K562 (cell line): ENCODE results near the gene MTHFR. TPM values are rescaled to one million over a fixed set of nuclear protein-coding genes. Genes with fewer than 3 reads are reported as not detected.

Source experiments
- ATAC-seq: fragments of 200-7000 bp; cut with Tn5 transposase; 3 replicates; pipeline ENCODE4 v1.9.1; 2020; ENCODE audit warnings: moderate library complexity
- BruUV-seq: library from RNA; stranded (reverse); fragments of 400-500 nt; replicated peaks from 2 replicates; lab custom pipeline; 2021; lab: Mats Ljungman, UMichigan
- CTCF ChIA-PET: fragments of 300-600 bp; formaldehyde crosslinking; extraction: SDS; loops from one replicate; lab custom pipeline; 2021; ENCODE audit warnings: low intra/inter-chr PET ratio; lab: Yijun Ruan, JAX
- POLR2A ChIA-PET: fragments of 300-600, 350-650 bp; sonication (Branson Sonifier 250); formaldehyde crosslinking; extraction: SDS; loops from one replicate; lab custom pipeline; 2021; ENCODE audit warnings: antibody characterized with exemption, inconsistent platforms; lab: Yijun Ruan, JAX
- DNase-seq, 4 experiments: peaks; one replicate each; pipeline versions ENCODE4 v3.0.0 to v3.0.0-alpha.2; 2011 to 2018; ENCODE audit warnings: low spot score in 3 of 4, mixed read lengths in 3 of 4; ENCODE audit errors: extremely low read depth in 1 of 4
- FAIRE-seq: peaks from 2 replicates; lab custom pipeline; 2011; peaks lifted over from hg19 to GRCh38; lab: Jason Lieb, UNC
- H2AFZ ChIP-seq: 2 replicates; pipeline ENCODE4 v1.6.0; 2011; ENCODE audit warnings: low read depth, low read length, control low read depth, inconsistent platforms
- H3K27ac ChIP-seq: fragments of 200-600 bp; 3 replicates; pipeline ENCODE4 v1.8.0; 2011; ENCODE audit warnings: low read depth, mild to moderate bottlenecking, control low read depth, inconsistent platforms, low read length, moderate library complexity, mixed read lengths; ENCODE audit errors: extremely low read depth
- H3K27me3 ChIP-seq, 2 experiments: fragments of 300-600 bp in 1 of 2; 2 replicates in 1 of 2; 3 replicates in 1 of 2; pipeline versions ENCODE4 v1.6.0 to v1.8.0; 2011; ENCODE audit warnings: inconsistent platforms in 2 of 2, low read length in 2 of 2, mild to moderate bottlenecking in 1 of 2, mixed read lengths in 1 of 2, moderate library complexity in 1 of 2; ENCODE audit not compliant: control insufficient read depth in 2 of 2, insufficient read depth in 2 of 2
- H3K36me3 ChIP-seq: fragments of 300-600 bp; 3 replicates; pipeline ENCODE4 v1.8.0; 2011; ENCODE audit warnings: mild to moderate bottlenecking, low read length, inconsistent platforms; ENCODE audit not compliant: control insufficient read depth, insufficient read depth
- H3K4me1 ChIP-seq, 2 experiments: fragments of 200-600 bp in 1 of 2; replicated peaks in 1 of 2; 2 replicates in 1 of 2; 3 replicates in 1 of 2; pipeline versions ENCODE4 v1.5.1 to v1.8.0; 2011; ENCODE audit warnings: inconsistent platforms in 2 of 2, low read length in 2 of 2, mild to moderate bottlenecking in 1 of 2, mixed read lengths in 1 of 2, moderate library complexity in 1 of 2; ENCODE audit not compliant: control insufficient read depth in 2 of 2, insufficient read depth in 2 of 2
- H3K4me2 ChIP-seq: 2 replicates; pipeline ENCODE4 v1.6.1; 2011; ENCODE audit warnings: low read length, control low read depth, inconsistent platforms, mixed read lengths; ENCODE audit not compliant: insufficient read depth
- H3K4me3 ChIP-seq: fragments of 200-600 bp; sonication (generic), shearing (Covaris generic); 2 replicates; pipeline ENCODE4 v1.5.1; 2016; ENCODE audit warnings: control low read depth, inconsistent platforms
- H3K79me2 ChIP-seq: fragments of 200-600 bp; 3 replicates; pipeline ENCODE4 v1.8.0; 2011; ENCODE audit warnings: low read length, inconsistent platforms; ENCODE audit not compliant: control insufficient read depth, insufficient read depth
- H3K9ac ChIP-seq, 2 experiments: 2 replicates each; pipeline versions ENCODE4 v1.6.0 to v1.6.1; 2011; ENCODE audit warnings: low read depth in 2 of 2, low read length in 2 of 2, control low read depth in 1 of 2, inconsistent platforms in 1 of 2, mild to moderate bottlenecking in 1 of 2, mixed read lengths in 1 of 2; ENCODE audit not compliant: insufficient read depth in 1 of 2
- H3K9me1 ChIP-seq: one replicate; pipeline ENCODE4 v1.6.0; 2011; ENCODE audit warnings: inconsistent platforms, mild to moderate bottlenecking, low read length, moderate library complexity; ENCODE audit not compliant: control insufficient read depth, insufficient read depth
- H3K9me3 ChIP-seq: replicated peaks from 2 replicates; pipeline ENCODE4 v1.5.1; 2011; ENCODE audit warnings: low read depth, low read length, inconsistent platforms; ENCODE audit not compliant: control insufficient read depth, insufficient read depth
- H4K20me1 ChIP-seq: replicated peaks from 2 replicates; pipeline ENCODE4 v1.6.1; 2011; ENCODE audit warnings: low read length, inconsistent platforms, mixed read lengths; ENCODE audit not compliant: control insufficient read depth, insufficient read depth
- EP300 ChIP-seq: IDR thresholded peaks from 2 replicates; pipeline ENCODE4 v1.6.1; 2012; ENCODE audit warnings: low read length, improper control_type of control experiment
- ETV1 ChIP-seq: fragments of 450-650 bp; conservative IDR thresholded peaks from 2 replicates; pipeline ENCODE4 v1.6.1; 2016; ENCODE audit warnings: missing genetic modification characterization, control low read depth, low read depth, missing compliant biosample characterization
- GABPB1 ChIP-seq: sonication (generic); formaldehyde crosslinking; IDR thresholded peaks from 2 replicates; pipeline ENCODE4 v1.8.0; 2022; ENCODE audit warnings: mild to moderate bottlenecking, missing genetic modification reagents
- HNRNPH1 ChIP-seq: fragments of 200-400 bp; formaldehyde crosslinking; optimal IDR thresholded peaks from 2 replicates; pipeline ENCODE3; 2017; ENCODE audit warnings: low read depth, mild to moderate bottlenecking, low read length, moderate library complexity
- JUND ChIP-seq, 2 experiments: IDR thresholded peaks; 2 replicates in 1 of 2; 3 replicates in 1 of 2; pipeline ENCODE4 v1.6.1; 2011; ENCODE audit warnings: borderline replicate concordance in 2 of 2, low read depth in 2 of 2, low read length in 2 of 2, improper control_type of control experiment in 1 of 2, missing biosample characterization in 1 of 2, missing genetic modification characterization in 1 of 2, missing genetic modification reagents in 1 of 2
- NFYB ChIP-seq: IDR thresholded peaks from 2 replicates; pipeline ENCODE4 v1.6.1; 2011; ENCODE audit warnings: mild to moderate bottlenecking, moderate library complexity; ENCODE audit not compliant: insufficient read length; ENCODE audit errors: extremely low read depth
- NR2C1 ChIP-seq, 2 experiments: fragments of 450-650 bp; IDR thresholded peaks; 2 replicates each; pipeline ENCODE4 v1.6.1; 2017; ENCODE audit warnings: mild to moderate bottlenecking in 2 of 2, antibody characterized with exemption in 1 of 2, inconsistent platforms in 1 of 2, missing compliant biosample characterization in 1 of 2, missing genetic modification characterization in 1 of 2
- NR2C2 ChIP-seq, 2 experiments: fragments of 200-800 bp in 1 of 2; sonication (Bioruptor generic) in 1 of 2; sonication (generic) in 1 of 2; formaldehyde crosslinking in 1 of 2; IDR thresholded peaks; 2 replicates each; pipeline versions ENCODE4 v1.6.1 to v1.8.0; 2016 to 2022; ENCODE audit warnings: mild to moderate bottlenecking in 1 of 2, missing compliant biosample characterization in 1 of 2, missing genetic modification characterization in 1 of 2, missing genetic modification reagents in 1 of 2
- NR3C1 ChIP-seq: sonication (generic); formaldehyde crosslinking; IDR thresholded peaks from 2 replicates; pipeline ENCODE4 v1.8.1; 2022; ENCODE audit warnings: missing genetic modification reagents
- SP2 ChIP-seq: IDR thresholded peaks from 2 replicates; pipeline ENCODE4 v1.6.1; 2011; ENCODE audit warnings: mild to moderate bottlenecking, low read depth, low read length, moderate library complexity; ENCODE audit not compliant: poor library complexity, severe bottlenecking; ENCODE audit errors: extremely low read depth
- ZFX ChIP-seq: sonication (generic); formaldehyde crosslinking; IDR thresholded peaks from 2 replicates; pipeline ENCODE4 v1.8.0; 2022; ENCODE audit warnings: mild to moderate bottlenecking, missing genetic modification reagents, moderate library complexity
- ZNF354B ChIP-seq: fragments of 250-450 bp; sonication (Bioruptor Pico); IDR thresholded peaks from 2 replicates; pipeline ENCODE4 v1.4.0; 2020
- ZNF707 ChIP-seq: fragments of 250-450 bp; sonication (Bioruptor Pico); conservative IDR thresholded peaks from 2 replicates; pipeline ENCODE4 v1.8.0; 2022; ENCODE audit warnings: inconsistent platforms, mild to moderate bottlenecking, moderate library complexity
- WGBS: fragments of 100-300 bp; shearing (Covaris generic); methylation state at CpG from one replicate; pipeline ENCODE4 v1.1.6; 2016; ENCODE audit warnings: low coverage, mixed read lengths; ENCODE audit not compliant: insufficient coverage; ENCODE audit errors: missing lambda C conversion rate; 5-methylcytosine and 5-hydroxymethylcytosine counted together
- in situ Hi-C: fragments of 300-500 bp; cut with MboI; formaldehyde crosslinking; loops from 4 replicates; pipeline ENCODE4 v1.15.0; 2018; ENCODE audit warnings: inconsistent platforms, mixed read lengths
- intact Hi-C: fragments of 100-400 bp; cut with micrococcal nuclease; formaldehyde crosslinking; loops from 2 replicates; pipeline ENCODE4 v1.14.2; 2022
- polyA plus RNA-seq, 8 experiments: library from polyadenylated mRNA; depleted of rRNA in 4 of 8; stranded (reverse) in 5 of 8; unstranded in 3 of 8; fragments of >200 nt; fragmentation: Nextera tagmentation in 2 of 8; fragmentation: Illumina TruSeq in 1 of 8; extraction: Ambion mirVana in 2 of 8; extraction: Trizol in 1 of 8; gene quantifications; 2 replicates each; pipeline versions ENCODE4 v1.2.1 to v1.2.3, GENCODE V29; 2011 to 2014; ENCODE audit warnings: inconsistent platforms in 1 of 8, missing spikeins in 1 of 8
- total RNA-seq, 7 experiments: library from RNA; depleted of rRNA in 6 of 7; stranded (reverse); fragments of >200 nt in 6 of 7; fragmentation: Illumina TruSeq in 2 of 7; extraction: Trizol in 2 of 7; gene quantifications; 2 replicates each; pipeline versions ENCODE4 v1.2.1 to v1.2.3, GENCODE V29; 2011 to 2021; ENCODE audit warnings: low replicate concordance in 1 of 7
- TF ChIP-seq, protein P1 (sequence below), 2 experiments: fragments of 450-650 bp in 1 of 2; sonication (generic) in 1 of 2; formaldehyde crosslinking in 1 of 2; IDR thresholded peaks in 1 of 2; conservative IDR thresholded peaks in 1 of 2; 2 replicates each; pipeline versions ENCODE4 v1.6.1 to v1.8.1; 2016 to 2023; ENCODE audit warnings: mild to moderate bottlenecking in 2 of 2, moderate library complexity in 2 of 2, inconsistent platforms in 1 of 2, missing genetic modification reagents in 1 of 2
- TF ChIP-seq, protein P2 (sequence below): fragments of 250-450 bp; sonication (Bioruptor Pico); IDR thresholded peaks from 2 replicates; pipeline ENCODE4 v1.4.0; 2020; ENCODE audit warnings: mild to moderate bottlenecking

MTHFR gene
- total and polyA plus RNA-seq, 9 of the 15 experiments (the other 6 are each of a cell fraction or from before 2014, with no cell fraction given) = 5.0 to 104 (median 62.6) TPM

GRCh38 chr1:11787251-11787803, 18.4 kb downstream of the MTHFR start:
- peaks cover 9% of the 10 kb centered on the region; the same call in 2 of the 3 replicates for H3K79me2 ChIP-seq
- CTCF ChIA-PET = no interaction called here
- H3K9ac ChIP-seq = peak overlapping the region; percentile 27 to 74; a peak in 3 of 4 replicates
- intact Hi-C loops = no loop called here
- no peaks in the 10 kb centered on the region for H3K27me3 ChIP-seq
- peaks cover 48% of the 10 kb centered on the region for H3K36me3 ChIP-seq
- POLR2A ChIA-PET = interaction anchor here (0.6 to 7.6 kb wide), 19 partner anchors 9 to 1747 kb away, joined by 3 to 115 read pairs (median 4); partner anchors contain the start of genes C1orf167, CLCN6, FBXO6 and MTHFR
- H3K4me1 ChIP-seq = peaks cover 66 to 83% of the 10 kb centered on the region in 2 experiments
- H3K9me3 ChIP-seq = no peaks in the 10 kb centered on the region
- H4K20me1 ChIP-seq = no peaks in the 10 kb centered on the region
- DNase-seq (peak in 1 of 4 experiments; percentile 70), FAIRE-seq (no peak), ATAC-seq (peak; percentile 55)
- no peak overlapping the region for H2AFZ ChIP-seq
- no peak overlapping the region for H3K4me3 ChIP-seq
- peak overlapping the region; percentile 80 for H3K27ac ChIP-seq
- in situ Hi-C loops = no loop called here
- H3K4me2 ChIP-seq = peak overlapping the region; percentile 20
- H3K9me1 ChIP-seq = no peaks in the 10 kb centered on the region
- no TSS peak for BruUV-seq
- WGBS = 45% methylated on average over 16 of the region's 16 CpGs
- no peak for TF ChIP-seq GABPB1 (CRISPR knock-in tag)
- 0 out of 2 replicates have a peak, but pooled peaks have one; percentile 2 for TF ChIP-seq JUND (IDR thresholded peaks at IDR 0.05; ENCODE audit: borderline replicate concordance, low read depth, low read length)
- no peak for TF ChIP-seq JUND (tag; IDR thresholded peaks at IDR 0.05; ENCODE audit: borderline replicate concordance, low read depth, low read length)
- no peak for TF ChIP-seq NR2C1 (IDR thresholded peaks at IDR 0.05)
- no peak for TF ChIP-seq NR2C1 (tag; IDR thresholded peaks at IDR 0.05)
- no peak for TF ChIP-seq HNRNPH1
- TF ChIP-seq SP2 = no peak
- TF ChIP-seq ZNF354B (CRISPR knock-in tag) = no peak
- TF ChIP-seq ZNF707 = no peak
- TF ChIP-seq NFYB = no peak
- TF ChIP-seq NR2C2 (CRISPR knock-in tag; IDR thresholded peaks at IDR 0.05) = no peak
- TF ChIP-seq NR2C2 (tag; IDR thresholded peaks at IDR 0.05) = no peak
- TF ChIP-seq, protein P1, sequence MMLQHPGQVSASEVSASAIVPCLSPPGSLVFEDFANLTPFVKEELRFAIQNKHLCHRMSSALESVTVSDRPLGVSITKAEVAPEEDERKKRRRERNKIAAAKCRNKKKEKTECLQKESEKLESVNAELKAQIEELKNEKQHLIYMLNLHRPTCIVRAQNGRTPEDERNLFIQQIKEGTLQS (IDR thresholded peaks at IDR 0.05) = no peak
- TF ChIP-seq, protein P1 (CRISPR knock-in tag; conservative IDR thresholded peaks at IDR 0.05) = no peak
- TF ChIP-seq NR3C1 (CRISPR knock-in tag) = no peak
- no peak for TF ChIP-seq ZFX (CRISPR knock-in tag)
- 0 out of 2 replicates have a peak, but pooled peaks have one; percentile 9 for TF ChIP-seq ETV1 (tag)
- TF ChIP-seq, protein P2, sequence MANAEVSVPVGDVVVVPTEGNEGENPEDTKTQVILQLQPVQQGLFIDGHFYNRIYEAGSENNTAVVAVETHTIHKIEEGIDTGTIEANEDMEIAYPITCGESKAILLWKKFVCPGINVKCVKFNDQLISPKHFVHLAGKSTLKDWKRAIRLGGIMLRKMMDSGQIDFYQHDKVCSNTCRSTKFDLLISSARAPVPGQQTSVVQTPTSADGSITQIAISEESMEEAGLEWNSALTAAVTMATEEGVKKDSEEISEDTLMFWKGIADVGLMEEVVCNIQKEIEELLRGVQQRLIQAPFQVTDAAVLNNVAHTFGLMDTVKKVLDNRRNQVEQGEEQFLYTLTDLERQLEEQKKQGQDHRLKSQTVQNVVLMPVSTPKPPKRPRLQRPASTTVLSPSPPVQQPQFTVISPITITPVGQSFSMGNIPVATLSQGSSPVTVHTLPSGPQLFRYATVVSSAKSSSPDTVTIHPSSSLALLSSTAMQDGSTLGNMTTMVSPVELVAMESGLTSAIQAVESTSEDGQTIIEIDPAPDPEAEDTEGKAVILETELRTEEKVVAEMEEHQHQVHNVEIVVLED (CRISPR knock-in tag) = no peak
- no peak for TF ChIP-seq EP300
